Measurements from ENCODE around the gene MVK. TPM values are rescaled to one million over a fixed set of nuclear protein-coding genes. Genes with fewer than 3 reads are reported as not detected.
A peak's percentile ranks its signal among the peaks of the same experiment; 100 is the strongest.

The MVK gene
- total RNA-seq (2013): 6.8 TPM
- polyA plus RNA-seq (1 to 10 TPM; 1.1 to 3.8 (median 1.6) TPM), polyA minus RNA-seq (2.5 and 4.6 TPM in 2 replicates), total RNA-seq (1.4 to 7.1 (median 4.9) reads per million in 11 experiments)

DNA sequence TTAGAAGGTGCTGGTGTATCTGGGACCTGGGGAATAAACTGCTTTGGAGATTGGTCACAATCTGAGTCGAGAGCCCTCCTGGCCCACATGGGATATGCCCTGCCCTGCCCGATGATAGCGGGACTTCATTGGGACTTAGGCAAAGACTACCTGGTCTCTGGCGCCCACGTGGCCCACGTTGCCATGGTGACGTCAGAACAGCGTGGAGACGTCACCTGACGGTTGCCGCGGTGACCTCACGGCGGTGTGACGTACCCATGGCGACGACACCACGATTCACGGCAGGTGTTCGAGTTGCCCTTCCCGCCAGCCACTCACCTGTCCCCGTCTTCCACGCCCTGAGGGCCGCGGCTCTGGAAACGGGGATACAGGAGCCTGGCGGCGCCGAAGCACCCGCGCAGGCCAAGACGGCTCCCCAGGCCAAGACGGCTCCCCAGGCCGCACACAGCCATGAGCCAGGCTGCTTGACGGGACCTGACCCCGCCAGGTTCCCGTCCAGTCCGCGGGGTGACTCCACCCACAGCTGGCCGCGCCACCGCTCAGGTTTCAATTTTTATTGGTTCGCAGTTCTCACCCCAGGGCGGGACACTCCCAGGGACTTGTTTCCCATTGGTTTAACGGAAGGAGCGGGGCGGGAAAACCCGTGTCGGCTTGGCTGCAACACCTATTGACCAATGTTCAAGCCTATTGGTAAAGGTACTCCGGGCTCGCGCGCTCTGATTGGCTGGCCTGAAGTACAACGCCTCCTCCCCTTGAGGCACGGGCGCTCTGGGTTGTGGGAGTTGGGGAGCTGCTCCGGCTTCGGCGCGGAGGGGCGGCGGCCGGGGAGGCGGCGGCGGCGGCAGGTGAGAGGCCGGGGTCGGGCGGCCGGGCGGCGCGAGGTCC lies at the start of gene MVK, which contains the start of gene MMAB:
MVK (plus strand) TSS at position 766 of the 885 bp plus-strand sequence. CDS start 1,029 bp downstream, outside the sequence.
MMAB (minus strand) TSS at position 476 of the 885 bp plus-strand sequence; CDS start at position 452, 24 bp downstream.
- Mint-ChIP-seq H3K27me3 (ENCODE audit: low read depth in 3 of 3) (no peaks in the 10 kb centered on the region), H3K9me3 (no peaks in the 10 kb centered on the region), H3K36me3 (peaks cover 25 to 31% of the 10 kb centered on the region in 2 donors), H3K4me1 (peaks cover 16% of the 10 kb centered on the region), H3K27ac (peak within 1 kb of the TSS; percentile 89 to 98 (median 97)), H3K4me3 (peak within 1 kb of the TSS; percentile 84 to 92)
- under 1% methylated on average over 68 of the region's 74 CpGs for WGBS (ENCODE audit: insufficient coverage)
- H3K4me1 ChIP-seq (ENCODE audit: control insufficient read depth in 1 of 2, insufficient read depth in 2 of 2, low read length in 2 of 2): peaks cover 14 to 20% of the 10 kb centered on the region in 2 donors
- DNase-seq: peak; percentile 99 to 100 (median 99)
- no peaks in the 10 kb centered on the region for H3K79me2 ChIP-seq (ENCODE audit: insufficient read depth, low read length)
- peak within 1 kb of the TSS; percentile 74 to 87 for H3K27ac ChIP-seq (ENCODE audit: low read depth in 1 of 2, low read length in 2 of 2)
- peak within 1 kb of the TSS; percentile 83 for H3K4me2 ChIP-seq (replicated peaks; ENCODE audit: extremely low read depth, low read length, poor library complexity, severe bottlenecking)
- H3K27me3 ChIP-seq (ENCODE audit: control insufficient read depth in 2 of 2, insufficient read depth in 2 of 2, low read length in 2 of 2): no peaks in the 10 kb centered on the region
- H3K4me3 ChIP-seq (replicated peaks in 1 of 3; ENCODE audit: low read depth in 2 of 3, low read length in 3 of 3): peak within 1 kb of the TSS; percentile 61 to 85 (median 83)
- no peaks in the 10 kb centered on the region for H4K20me1 ChIP-seq (ENCODE audit: insufficient read depth, low read length)
- no peaks in the 10 kb centered on the region for H3K9me3 ChIP-seq (replicated peaks in 1 of 2; ENCODE audit: control insufficient read depth in 1 of 2, insufficient read depth in 1 of 2, low read length in 2 of 2)
- H2AFZ ChIP-seq (ENCODE audit: insufficient read depth, low read depth, low read length, poor library complexity, severe bottlenecking): peak within 1 kb of the TSS; percentile 81
- H3K9ac ChIP-seq (ENCODE audit: insufficient read depth, low read length, poor library complexity, severe bottlenecking): peak within 1 kb of the TSS; percentile 78
- TF ChIP-seq, protein P1, sequence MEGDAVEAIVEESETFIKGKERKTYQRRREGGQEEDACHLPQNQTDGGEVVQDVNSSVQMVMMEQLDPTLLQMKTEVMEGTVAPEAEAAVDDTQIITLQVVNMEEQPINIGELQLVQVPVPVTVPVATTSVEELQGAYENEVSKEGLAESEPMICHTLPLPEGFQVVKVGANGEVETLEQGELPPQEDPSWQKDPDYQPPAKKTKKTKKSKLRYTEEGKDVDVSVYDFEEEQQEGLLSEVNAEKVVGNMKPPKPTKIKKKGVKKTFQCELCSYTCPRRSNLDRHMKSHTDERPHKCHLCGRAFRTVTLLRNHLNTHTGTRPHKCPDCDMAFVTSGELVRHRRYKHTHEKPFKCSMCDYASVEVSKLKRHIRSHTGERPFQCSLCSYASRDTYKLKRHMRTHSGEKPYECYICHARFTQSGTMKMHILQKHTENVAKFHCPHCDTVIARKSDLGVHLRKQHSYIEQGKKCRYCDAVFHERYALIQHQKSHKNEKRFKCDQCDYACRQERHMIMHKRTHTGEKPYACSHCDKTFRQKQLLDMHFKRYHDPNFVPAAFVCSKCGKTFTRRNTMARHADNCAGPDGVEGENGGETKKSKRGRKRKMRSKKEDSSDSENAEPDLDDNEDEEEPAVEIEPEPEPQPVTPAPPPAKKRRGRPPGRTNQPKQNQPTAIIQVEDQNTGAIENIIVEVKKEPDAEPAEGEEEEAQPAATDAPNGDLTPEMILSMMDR (IDR thresholded peaks at IDR 0.05): no peak
- intact Hi-C loops (cut with micrococcal nuclease): loop anchor here (5.0 to 10.0 kb wide), 2 partner anchors 88 to 139 kb away; partner anchors contain the start of gene FAM222A (in 1 of the 2)
- peaks cover 8 to 28% of the 10 kb centered on the region in 2 donors for H3K36me3 ChIP-seq (replicated peaks in 1 of 2; ENCODE audit: control insufficient read depth in 1 of 2, insufficient read depth in 2 of 2, low read length in 2 of 2)

DNA sequence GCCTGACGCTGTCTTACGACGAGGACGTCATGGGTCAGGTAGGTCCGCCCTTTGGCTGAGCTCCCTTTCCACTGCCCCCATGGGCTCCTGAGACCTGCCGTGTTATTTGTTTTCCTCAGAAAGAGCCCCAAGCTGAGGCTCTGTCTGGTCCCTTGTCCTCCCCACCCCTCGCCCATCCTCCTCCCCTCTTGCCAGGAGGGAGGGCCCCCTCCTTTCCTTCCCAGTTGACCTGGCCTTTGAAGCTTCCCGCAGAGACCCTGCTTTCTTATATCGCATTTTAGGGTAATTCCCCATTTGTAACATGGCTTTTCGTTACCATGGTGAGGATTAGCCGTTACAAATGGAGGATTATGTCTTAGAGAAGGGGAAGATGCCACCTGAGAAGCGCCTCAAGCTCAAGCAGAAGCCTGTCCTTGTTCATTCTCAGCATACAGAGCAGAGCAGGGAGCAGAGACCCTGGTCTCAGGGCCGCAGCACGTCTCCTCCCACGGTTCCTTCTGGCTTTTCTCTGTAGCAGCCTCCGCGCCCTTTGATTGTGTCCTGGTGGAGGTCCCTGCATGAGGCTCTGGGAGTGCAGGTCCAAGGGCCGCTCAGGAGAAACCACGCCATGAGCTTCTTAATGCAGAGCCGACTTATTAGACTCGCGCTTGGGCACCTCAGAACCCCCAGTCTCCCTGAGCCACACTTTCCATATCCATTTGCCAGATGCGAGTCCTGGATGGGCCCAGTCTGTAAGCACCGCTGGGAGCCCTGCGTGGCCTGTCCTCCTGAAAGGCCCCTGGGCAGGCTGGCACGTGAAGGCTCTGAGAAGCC lies 48.9 kb upstream of the MVK start:
- no peaks in the 10 kb centered on the region for H4K20me1 ChIP-seq (ENCODE audit: insufficient read depth, low read length)
- Mint-ChIP-seq H3K36me3 (peaks cover 86 to 95% of the 10 kb centered on the region in 2 donors), H3K27ac (no peak overlapping the region), H3K27me3 (ENCODE audit: low read depth in 3 of 3) (peaks cover 0 to 2% (median 0%) of the 10 kb centered on the region in 3 donors), H3K9me3 (no peaks in the 10 kb centered on the region), H3K4me1 (no peaks in the 10 kb centered on the region), H3K4me3 (no peak overlapping the region)
- DNase-seq: no peak
- H3K4me2 ChIP-seq (replicated peaks; ENCODE audit: extremely low read depth, low read length, poor library complexity, severe bottlenecking): no peak overlapping the region
- no peak overlapping the region for H2AFZ ChIP-seq (ENCODE audit: insufficient read depth, low read depth, low read length, poor library complexity, severe bottlenecking)
- H3K4me3 ChIP-seq (replicated peaks in 1 of 3; ENCODE audit: low read depth in 2 of 3, low read length in 3 of 3): no peak overlapping the region
- H3K9me3 ChIP-seq (replicated peaks in 1 of 2; ENCODE audit: control insufficient read depth in 1 of 2, insufficient read depth in 1 of 2, low read length in 2 of 2): no peaks in the 10 kb centered on the region
- H3K9ac ChIP-seq (ENCODE audit: insufficient read depth, low read length, poor library complexity, severe bottlenecking): no peak overlapping the region
- H3K4me1 ChIP-seq (ENCODE audit: control insufficient read depth in 1 of 2, insufficient read depth in 2 of 2, low read length in 2 of 2): no peaks in the 10 kb centered on the region
- whole genome bisulfite sequencing (ENCODE audit: insufficient coverage): 93% methylated on average over 23 of the region's 26 CpGs
- H3K27ac ChIP-seq (ENCODE audit: low read depth in 1 of 2, low read length in 2 of 2): no peak overlapping the region
- intact Hi-C loops (cut with micrococcal nuclease): no loop called here
- no peaks in the 10 kb centered on the region for H3K79me2 ChIP-seq (ENCODE audit: insufficient read depth, low read length)
- peaks cover 72 to 100% of the 10 kb centered on the region in 2 donors for H3K36me3 ChIP-seq (replicated peaks in 1 of 2; ENCODE audit: control insufficient read depth in 1 of 2, insufficient read depth in 2 of 2, low read length in 2 of 2)
- TF ChIP-seq, protein P1 (IDR thresholded peaks at IDR 0.05): no peak
- H3K27me3 ChIP-seq (ENCODE audit: control insufficient read depth in 2 of 2, insufficient read depth in 2 of 2, low read length in 2 of 2): no peaks in the 10 kb centered on the region

All from CD14-positive monocyte (primary cell).